H9 (cell line): ENCODE results near the gene SPEG. TPM values are rescaled to one million over a fixed set of nuclear protein-coding genes. Genes with fewer than 3 reads are reported as not detected.

ENCODE experiments used
- DNase-seq: peaks from one replicate; pipeline ENCODE4 v3.0.0-alpha.2; 2017
- H2AFZ ChIP-seq: one replicate; pipeline ENCODE4 v1.6.1; 2013; ENCODE audit warnings: mild to moderate bottlenecking, low read length, control low read depth, moderate library complexity
- H2AK5ac ChIP-seq: 2 replicates; pipeline ENCODE4 v1.6.1; 2013; ENCODE audit warnings: low read length, control low read depth, mixed read lengths; ENCODE audit not compliant: insufficient read length
- H2BK120ac ChIP-seq: one replicate; pipeline ENCODE4 v1.6.1; 2013; ENCODE audit warnings: low read depth, mild to moderate bottlenecking, low read length, control low read depth, inconsistent platforms; ENCODE audit not compliant: poor library complexity, severe bottlenecking
- H2BK12ac ChIP-seq: 2 replicates; pipeline ENCODE4 v1.6.1; 2013; ENCODE audit warnings: low read length, control low read depth, mixed read lengths, low read depth; ENCODE audit not compliant: insufficient read length
- H2BK15ac ChIP-seq: 2 replicates; pipeline ENCODE4 v1.6.1; 2013; ENCODE audit warnings: low read depth, low read length, control low read depth
- H2BK20ac ChIP-seq: one replicate; pipeline ENCODE4 v1.6.1; 2013; ENCODE audit warnings: low read depth, mild to moderate bottlenecking, low read length, control low read depth, inconsistent platforms; ENCODE audit not compliant: poor library complexity, severe bottlenecking
- H2BK5ac ChIP-seq: 2 replicates; pipeline ENCODE4 v1.6.1; 2013; ENCODE audit warnings: low read length, control low read depth, mixed read lengths; ENCODE audit not compliant: insufficient read length
- H3K14ac ChIP-seq: 2 replicates; pipeline ENCODE4 v1.6.1; 2013; ENCODE audit warnings: low read length, control low read depth; ENCODE audit not compliant: insufficient read depth
- H3K18ac ChIP-seq: 2 replicates; pipeline ENCODE4 v1.6.1; 2013; ENCODE audit warnings: low read depth, mild to moderate bottlenecking, mixed read lengths, low read length, control low read depth; ENCODE audit not compliant: insufficient read length
- H3K23ac ChIP-seq: 2 replicates; pipeline ENCODE4 v1.6.1; 2013; ENCODE audit warnings: low read length, control low read depth, mixed read lengths, low read depth; ENCODE audit not compliant: insufficient read length
- H3K23me2 ChIP-seq: 2 replicates; pipeline ENCODE4 v1.6.1; 2013; ENCODE audit warnings: low read depth, mild to moderate bottlenecking, mixed read lengths, low read length, control low read depth; ENCODE audit not compliant: insufficient read length, poor library complexity, severe bottlenecking
- H3K27ac ChIP-seq: 2 replicates; pipeline ENCODE4 v1.5.1; 2013; ENCODE audit warnings: low read length, control low read depth, mixed read lengths, low read depth; ENCODE audit not compliant: insufficient read length
- H3K27me3 ChIP-seq: 2 replicates; pipeline ENCODE4 v1.6.1; 2013; ENCODE audit warnings: low read length, control low read depth, inconsistent platforms; ENCODE audit not compliant: insufficient read depth
- H3K4ac ChIP-seq: 2 replicates; pipeline ENCODE4 v1.6.1; 2013; ENCODE audit warnings: low read depth, mild to moderate bottlenecking, control low read depth, inconsistent platforms, low read length, moderate library complexity
- H3K4me1 ChIP-seq: 2 replicates; pipeline ENCODE4 v1.6.1; 2013; ENCODE audit warnings: low read length, control low read depth, inconsistent platforms; ENCODE audit not compliant: insufficient read depth
- H3K4me2 ChIP-seq: 2 replicates; pipeline ENCODE4 v1.6.1; 2013; ENCODE audit warnings: low read length, control low read depth, mixed read lengths; ENCODE audit not compliant: insufficient read length, insufficient read depth
- H3K56ac ChIP-seq: 2 replicates; pipeline ENCODE4 v1.6.1; 2013; ENCODE audit warnings: low read depth, mild to moderate bottlenecking, mixed read lengths, low read length, control low read depth; ENCODE audit not compliant: insufficient read length
- H3K79me1 ChIP-seq: 2 replicates; pipeline ENCODE4 v1.6.1; 2013; ENCODE audit warnings: low read depth, mild to moderate bottlenecking, moderate library complexity, low read length, control low read depth, inconsistent platforms; ENCODE audit not compliant: insufficient read depth, poor library complexity, severe bottlenecking
- H3K79me2 ChIP-seq: 2 replicates; pipeline ENCODE4 v1.6.1; 2013; ENCODE audit warnings: low read length, control low read depth, inconsistent platforms; ENCODE audit not compliant: insufficient read depth
- H3K9ac ChIP-seq: 2 replicates; pipeline ENCODE4 v1.6.1; 2013; ENCODE audit warnings: low read length, control low read depth, mixed read lengths; ENCODE audit not compliant: insufficient read length; ENCODE audit errors: extremely low read depth
- H3K9me3 ChIP-seq: one replicate; pipeline ENCODE4 v1.6.1; 2013; ENCODE audit warnings: low read depth, low read length, inconsistent platforms; ENCODE audit not compliant: control insufficient read depth
- H3T11ph ChIP-seq: one replicate; pipeline ENCODE4 v1.6.1; 2013; ENCODE audit warnings: mild to moderate bottlenecking, low read length, control low read depth, inconsistent platforms
- H4K20me1 ChIP-seq: one replicate; pipeline ENCODE4 v1.6.1; 2013; ENCODE audit not compliant: control insufficient read depth, insufficient read length, insufficient read depth
- H4K5ac ChIP-seq: 2 replicates; pipeline ENCODE4 v1.6.1; 2013; ENCODE audit warnings: low read depth, mild to moderate bottlenecking, mixed read lengths, low read length, control low read depth; ENCODE audit not compliant: insufficient read length
- H4K8ac ChIP-seq: replicated peaks from 2 replicates; pipeline ENCODE4 v1.6.1; 2013; ENCODE audit warnings: low read length, control low read depth, mixed read lengths, low read depth; ENCODE audit not compliant: insufficient read length
- H4K91ac ChIP-seq: 2 replicates; pipeline ENCODE4 v1.6.1; 2013; ENCODE audit warnings: low read depth, mild to moderate bottlenecking, moderate library complexity, mixed read lengths, low read length, control low read depth; ENCODE audit not compliant: insufficient read length
- H3K27ac Mint-ChIP-seq, 3 experiments: 2 replicates in 2 of 3; 3 replicates in 1 of 3; pipeline ENCODE4 v1.8.0; 2020 to 2021; ENCODE audit warnings: mixed read lengths in 3 of 3, mild to moderate bottlenecking in 1 of 3, moderate library complexity in 1 of 3
- H3K27me3 Mint-ChIP-seq: 2 replicates; pipeline ENCODE4 v1.8.0; 2021; ENCODE audit warnings: low read depth, mild to moderate bottlenecking, moderate library complexity, mixed read lengths
- H3K36me3 Mint-ChIP-seq, 3 experiments: 2 replicates in 2 of 3; 3 replicates in 1 of 3; pipeline ENCODE4 v1.8.0; 2020 to 2021; ENCODE audit warnings: low read depth in 3 of 3, mixed read lengths in 3 of 3; ENCODE audit not compliant: insufficient read depth in 1 of 3
- H3K4me1 Mint-ChIP-seq, 2 experiments: 2 replicates each; pipeline ENCODE4 v1.8.0; 2020; ENCODE audit warnings: mixed read lengths in 2 of 2
- H3K4me3 Mint-ChIP-seq, 2 experiments: 2 replicates in 1 of 2; 3 replicates in 1 of 2; pipeline ENCODE4 v1.8.0; 2020 to 2021; ENCODE audit warnings: mild to moderate bottlenecking in 2 of 2, mixed read lengths in 2 of 2, moderate library complexity in 1 of 2
- H3K9me3 Mint-ChIP-seq, 2 experiments: 2 replicates in 1 of 2; 3 replicates in 1 of 2; pipeline ENCODE4 v1.8.0; 2020; ENCODE audit warnings: mild to moderate bottlenecking in 2 of 2, mixed read lengths in 2 of 2, moderate library complexity in 1 of 2
- CTCF ChIP-seq: fragments of 200-600 bp; sonication (generic); conservative IDR thresholded peaks from 3 replicates; pipeline ENCODE4 v1.8.0; 2021; ENCODE audit warnings: antibody characterized with exemption, mild to moderate bottlenecking
- WGBS: extraction: QIAGEN DNeasy Blood & Tissue Kit; methylation state at CpG from one replicate; pipeline ENCODE4 v1.1.7; 2013; ENCODE audit warnings: missing lambda C conversion rate, low lambda C conversion rate, mixed read lengths; ENCODE audit not compliant: insufficient read length; ENCODE audit errors: extremely low coverage; 5-methylcytosine and 5-hydroxymethylcytosine counted together
- total RNA-seq: library from RNA; stranded (reverse); gene quantifications from 2 replicates; pipeline ENCODE4 v1.2.1, GENCODE V29; 2021

SPEG gene
- total RNA-seq, 1 experiment from 2014 or later = 23.7 TPM

DNA sequence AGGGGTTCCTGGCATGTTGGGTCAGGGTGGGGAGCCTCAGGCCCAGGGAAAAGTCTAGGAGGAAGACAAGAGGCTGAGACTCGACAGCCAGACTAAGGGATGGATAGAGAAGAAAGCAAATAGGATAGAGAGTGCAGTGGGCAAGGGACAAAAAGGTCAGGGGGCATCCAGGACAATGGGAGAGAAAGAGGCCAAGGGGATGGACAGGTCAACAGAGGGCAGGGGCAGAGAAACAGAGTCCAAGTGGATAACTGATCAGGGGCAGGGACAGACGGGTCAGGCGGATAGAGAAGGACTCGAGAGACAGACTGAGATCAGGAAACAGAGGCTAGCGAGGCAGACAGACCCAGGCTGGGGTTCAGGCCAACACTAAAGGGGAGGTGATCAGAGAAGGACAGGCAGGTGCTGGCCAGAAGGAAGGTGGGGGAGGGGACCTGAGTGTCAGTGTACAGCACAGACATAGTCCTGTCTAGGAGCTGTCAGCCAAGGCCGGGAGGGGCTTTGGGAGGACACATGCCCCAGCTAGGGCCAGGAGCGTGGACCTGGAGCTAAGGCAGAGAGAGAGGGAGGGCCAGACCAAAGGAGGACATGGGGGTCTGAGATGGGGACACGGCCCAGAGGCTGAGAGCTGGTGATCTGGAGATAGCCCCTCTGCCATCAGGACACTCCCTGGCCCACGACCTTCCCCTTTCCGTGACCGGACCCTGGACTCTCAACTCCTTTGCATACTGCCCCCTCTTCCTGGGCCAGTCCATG, 91.9 kb downstream of the SPEG start:
- peaks cover 46 to 58% of the 10 kb centered on the region in 2 experiments for H3K4me1 Mint-ChIP-seq
- H4K20me1 ChIP-seq = no peaks in the 10 kb centered on the region
- H3K9me3 Mint-ChIP-seq = no peaks in the 10 kb centered on the region; a peak in 1 of 5 replicates

More for the DNA sequence above, 91.9 kb downstream of the SPEG start:
- Histone ChIP-seq H2BK20ac (no peak overlapping the region), H2BK12ac (no peak overlapping the region), H4K8ac (no peak overlapping the region), H3T11ph (no peak overlapping the region), H3K4ac (no peak overlapping the region), H3K56ac (no peak overlapping the region), H2BK120ac (no peak overlapping the region), H3K14ac (no peak overlapping the region), H2BK15ac (no peak overlapping the region), H2AK5ac (no peak overlapping the region), H2AFZ (no peak overlapping the region), H3K23ac (no peak overlapping the region), H3K27ac (no peak overlapping the region), H3K23me2 (peaks cover 7% of the 10 kb centered on the region), H3K9me3 (no peaks in the 10 kb centered on the region), H3K79me2 (no peaks in the 10 kb centered on the region), H4K91ac (no peak overlapping the region), H3K27me3 (no peaks in the 10 kb centered on the region; the same call in 1 of the 2 replicates), H3K4me1 (peaks cover 3% of the 10 kb centered on the region; the same call in 1 of the 2 replicates), H3K18ac (no peak overlapping the region), H4K5ac (no peak overlapping the region), H3K79me1 (no peaks in the 10 kb centered on the region), H3K4me2 (no peak overlapping the region), H3K9ac (no peak overlapping the region), H2BK5ac (no peak overlapping the region)
- H3K27me3 Mint-ChIP-seq = peaks cover 63% of the 10 kb centered on the region
- H3K4me3 Mint-ChIP-seq = no peak overlapping the region
- H3K36me3 Mint-ChIP-seq = no peaks in the 10 kb centered on the region
- no peak for DNase-seq
- no peak for TF ChIP-seq CTCF
- WGBS = no CpG with 5 or more reads among the region's 11 CpGs
- H3K27ac Mint-ChIP-seq = no peak overlapping the region
